HG03521 (cell line): ENCODE data around the gene SIGLEC11.
"Not testable (repeated sequence)": the region's sequence is repeated elsewhere in the genome, so short reads cannot be mapped to it uniquely, and the experiment has no call there.

Source experiments
- ATAC-seq: cut with Tn5 transposase; IDR thresholded peaks from one replicate; pipeline ENCODE4 v1.9.1; 2021; ENCODE audit warnings: mild to moderate bottlenecking, moderate library complexity; ENCODE audit not compliant: unreplicated experiment

Gene SIGLEC11

DNA sequence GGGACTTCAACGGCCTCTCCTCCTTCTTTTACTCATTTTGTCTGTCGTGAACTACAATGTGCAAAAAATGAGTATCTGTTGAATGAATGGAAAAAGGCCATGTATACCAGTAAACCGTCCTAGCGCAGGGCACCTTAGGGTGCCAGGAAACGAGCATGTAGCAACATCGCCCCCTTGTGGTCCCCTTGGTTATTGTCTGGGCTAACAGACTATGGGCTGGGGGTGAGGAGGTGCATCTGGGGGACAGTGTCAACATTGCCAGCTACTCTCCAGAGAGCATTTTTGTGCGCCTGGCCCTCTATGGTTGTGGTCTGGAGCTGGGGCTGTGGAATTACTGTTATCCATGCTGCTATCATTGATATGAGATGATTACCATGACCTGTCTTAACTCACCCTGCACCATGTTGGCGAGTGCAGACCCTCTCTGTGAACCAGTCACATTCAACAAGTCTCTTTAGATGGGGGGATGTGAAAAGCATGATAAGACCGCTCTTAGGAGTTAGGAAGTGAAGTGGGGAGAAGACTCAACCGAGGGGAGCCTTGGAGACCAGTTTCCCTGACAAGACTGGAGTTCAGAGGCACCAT, 22.8 kb upstream of the SIGLEC11 start:
- no peak for ATAC-seq

DNA sequence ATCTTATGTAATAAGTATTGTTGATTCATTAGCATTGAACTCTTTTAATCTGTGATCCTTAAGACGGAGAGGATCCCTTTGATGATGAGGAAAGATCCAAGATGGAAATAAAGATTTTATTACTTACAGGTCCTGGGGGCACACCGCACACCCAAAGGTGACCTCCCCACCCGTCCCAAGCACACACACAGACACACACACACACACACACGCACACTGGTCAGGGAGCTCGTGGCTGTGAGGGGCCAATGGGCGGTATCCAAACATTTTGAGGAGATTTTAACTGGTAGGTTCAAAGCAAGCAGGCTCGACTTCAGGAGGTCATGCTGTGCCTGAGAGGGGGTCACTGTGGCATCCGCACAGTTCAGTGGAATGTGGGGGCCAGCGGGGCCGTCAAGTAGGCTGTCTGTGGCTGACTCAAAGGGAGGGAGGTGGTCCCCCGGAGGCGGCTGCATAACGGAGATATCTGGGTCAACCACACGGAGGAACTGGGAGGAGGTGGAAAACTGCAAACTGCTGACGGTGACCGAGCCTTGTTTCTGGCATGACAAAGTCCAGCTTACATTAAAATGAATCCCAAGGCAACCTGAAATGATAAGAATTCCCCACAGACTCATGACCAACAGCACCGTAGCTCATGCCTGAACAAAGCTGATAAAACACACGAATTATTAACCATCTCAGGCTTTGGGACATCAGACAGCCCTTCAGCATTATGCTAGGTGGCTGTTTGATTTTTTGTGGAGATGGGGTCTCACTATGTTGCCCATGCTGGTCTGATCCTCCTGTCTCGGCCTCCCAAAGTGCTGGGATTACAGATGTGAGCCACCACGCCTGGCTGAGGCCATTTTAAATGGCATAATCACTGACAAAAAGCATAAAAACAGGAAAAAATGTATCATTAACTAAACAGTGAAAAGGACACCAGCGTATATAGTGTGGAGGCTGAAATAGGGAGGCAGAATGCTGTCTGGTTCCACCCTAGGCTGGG, 20.9 kb upstream of the SIGLEC11 start:
- ATAC-seq = no peak

- no peak for ATAC-seq
These were observed 17.4 kb upstream of the SIGLEC11 start for GRCh38 chr19:49978324-49978723.

GRCh38 chr19:49977881-49978280, 16.9 kb upstream of the SIGLEC11 start:
- no peak for ATAC-seq

DNA sequence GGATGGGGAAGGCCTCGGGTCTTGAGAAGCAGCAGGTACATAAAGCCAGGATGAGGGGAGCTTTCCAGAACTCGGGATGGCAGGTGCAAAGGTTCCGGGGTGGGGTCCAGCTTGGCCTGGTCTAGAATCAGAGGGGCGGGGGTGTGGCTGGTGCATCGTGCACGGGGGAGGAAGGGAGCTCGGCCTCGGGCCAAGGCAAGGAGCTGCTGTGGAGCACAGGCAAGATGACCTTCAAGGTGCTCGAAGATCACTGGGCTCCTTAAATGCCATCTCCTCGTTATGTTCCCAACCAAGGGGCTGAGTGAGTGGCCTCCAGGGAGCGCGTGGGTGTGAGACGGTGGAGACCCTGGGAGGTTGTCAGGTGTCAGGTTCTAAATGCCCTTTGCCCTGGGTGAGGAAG, 16.1 kb upstream of the SIGLEC11 start:
- ATAC-seq = no peak

DNA sequence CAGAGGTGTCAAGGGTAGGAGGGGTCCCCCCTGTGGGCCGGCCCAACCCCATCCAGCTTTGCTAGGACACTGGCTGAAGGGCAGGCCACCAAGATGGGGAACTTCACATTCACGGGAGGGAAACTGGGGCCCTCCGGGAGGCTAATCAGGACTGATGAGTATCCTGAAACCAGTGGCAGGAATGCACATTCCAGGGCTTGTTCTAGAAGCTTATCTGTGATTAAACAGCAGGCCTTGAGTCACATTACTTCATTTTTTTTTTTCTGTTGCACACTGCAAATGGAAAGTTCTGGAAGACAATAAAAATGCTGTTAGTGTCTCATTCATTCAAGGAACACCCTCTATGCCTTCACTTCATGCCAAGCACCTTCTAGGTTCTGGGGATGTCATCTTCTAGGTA, 15.5 kb upstream of the SIGLEC11 start:
- ATAC-seq = no peak

DNA sequence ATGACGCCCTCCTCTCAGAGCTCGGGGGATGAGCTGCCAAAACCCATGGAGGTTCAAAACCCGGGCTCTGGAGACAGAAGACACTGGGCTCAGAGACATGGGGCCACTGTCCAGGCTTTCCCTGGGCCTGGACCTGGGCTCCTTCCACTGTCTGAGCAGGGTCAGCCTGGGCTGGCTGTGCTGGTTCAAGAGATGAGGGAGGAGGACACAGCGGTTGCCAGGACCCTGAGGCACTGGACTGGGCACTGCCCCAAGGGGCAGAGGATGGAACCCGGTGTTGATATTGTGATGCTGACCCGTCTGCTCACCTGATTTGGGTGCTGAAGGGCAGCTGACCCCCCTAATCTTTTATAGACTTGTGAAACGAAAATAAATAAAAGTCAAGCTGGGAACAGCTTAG, 14.1 kb upstream of the SIGLEC11 start:
- no peak for ATAC-seq

DNA sequence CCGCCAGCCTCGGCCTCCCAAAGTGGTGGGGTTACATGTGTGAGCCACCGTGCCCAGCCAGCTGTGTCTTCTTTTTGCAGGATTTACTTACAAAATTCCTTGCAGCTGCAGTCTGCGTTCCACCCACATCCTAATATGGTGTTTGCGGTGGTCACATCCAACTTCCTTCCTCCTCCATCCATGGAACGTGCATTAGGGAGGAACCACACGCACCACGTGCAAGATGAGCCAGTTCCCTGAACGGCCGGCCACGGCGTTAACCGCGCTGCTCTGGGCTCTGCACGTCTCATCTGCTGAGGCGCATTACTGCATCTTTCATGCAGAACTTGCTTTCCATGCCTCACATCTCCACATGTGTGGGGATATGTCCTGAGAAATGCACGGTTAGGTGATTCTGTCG, 13.0 kb upstream of the SIGLEC11 start:
- no peak for ATAC-seq

DNA sequence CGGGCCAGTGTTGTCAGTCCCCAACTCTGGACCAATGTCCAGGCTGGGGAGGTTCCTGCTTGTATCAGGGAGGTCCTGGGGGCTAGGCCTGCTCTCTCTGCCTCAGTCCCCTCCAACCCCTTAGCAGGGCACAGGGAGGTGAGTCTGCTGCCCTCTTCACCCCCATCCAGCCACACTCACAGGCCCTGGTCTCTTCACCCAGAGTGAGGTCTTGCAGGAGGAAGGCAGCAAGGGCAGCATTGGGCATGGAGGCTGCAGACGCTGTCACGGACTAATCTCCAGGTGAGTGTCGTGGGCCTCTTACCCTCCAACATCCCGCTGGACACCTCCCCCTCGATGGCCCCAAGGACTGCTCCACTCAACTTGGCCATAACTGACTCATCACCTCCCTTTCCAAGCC, 11.9 kb upstream of the SIGLEC11 start:
- ATAC-seq = no peak

GRCh38 chr19:49971991-49972411, 11.0 kb upstream of the SIGLEC11 start:
- ATAC-seq = no peak

DNA sequence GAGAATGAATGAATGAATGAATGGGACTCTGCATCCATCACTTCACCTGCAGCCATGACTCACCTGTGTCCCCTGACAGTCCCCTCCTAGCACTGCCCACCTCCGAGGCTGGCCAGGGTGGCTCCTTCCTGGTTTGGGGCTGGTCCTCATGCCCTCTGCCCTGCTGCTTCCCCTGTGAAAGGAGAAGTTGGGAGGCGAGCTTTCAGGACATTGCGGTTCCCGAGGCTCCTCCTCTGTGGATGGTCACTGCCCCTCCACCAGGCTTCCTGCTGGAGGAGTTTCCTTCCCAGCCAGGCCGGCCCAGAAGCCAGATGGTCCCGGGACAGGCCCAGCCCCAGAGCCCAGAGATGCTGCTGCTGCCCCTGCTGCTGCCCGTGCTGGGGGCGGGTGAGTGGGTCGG, 8.4 kb upstream of the SIGLEC11 start:
- not testable (repeated sequence) for ATAC-seq

DNA sequence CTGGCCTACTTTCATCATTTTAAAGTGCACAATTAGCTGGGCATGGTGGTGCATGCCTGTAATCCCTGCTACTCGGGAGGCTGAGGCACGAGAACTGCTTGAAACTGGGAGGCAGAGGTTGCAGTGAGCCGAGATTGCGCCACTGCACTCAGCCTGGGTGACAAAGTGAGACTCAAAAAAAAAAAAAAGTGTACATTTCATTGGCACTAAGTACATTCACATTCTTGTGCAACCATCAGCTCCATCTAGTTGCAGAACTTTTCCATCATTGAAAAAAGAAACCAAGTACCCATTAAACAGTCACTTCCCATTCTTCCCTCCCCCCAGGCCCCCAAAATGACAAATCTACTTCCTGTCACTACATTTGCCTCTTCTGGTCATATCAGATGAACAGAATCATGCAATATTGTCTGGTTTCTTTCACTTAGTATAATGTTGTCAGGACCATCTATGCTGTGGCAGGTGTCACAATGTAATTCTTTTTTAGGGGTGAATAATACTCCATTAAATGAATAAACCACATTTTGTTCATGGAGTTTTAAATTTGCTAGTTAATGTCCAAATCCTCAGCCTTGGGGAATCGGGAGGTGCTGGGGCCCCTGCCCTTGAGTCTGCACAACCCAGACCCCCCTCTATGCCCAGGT, 7.4 kb upstream of the SIGLEC11 start:
- no peak for ATAC-seq

- ATAC-seq = not testable (repeated sequence)
These were observed 1.1 kb downstream of the SIGLEC11 start for GRCh38 chr19:49959892-49960291.

DNA sequence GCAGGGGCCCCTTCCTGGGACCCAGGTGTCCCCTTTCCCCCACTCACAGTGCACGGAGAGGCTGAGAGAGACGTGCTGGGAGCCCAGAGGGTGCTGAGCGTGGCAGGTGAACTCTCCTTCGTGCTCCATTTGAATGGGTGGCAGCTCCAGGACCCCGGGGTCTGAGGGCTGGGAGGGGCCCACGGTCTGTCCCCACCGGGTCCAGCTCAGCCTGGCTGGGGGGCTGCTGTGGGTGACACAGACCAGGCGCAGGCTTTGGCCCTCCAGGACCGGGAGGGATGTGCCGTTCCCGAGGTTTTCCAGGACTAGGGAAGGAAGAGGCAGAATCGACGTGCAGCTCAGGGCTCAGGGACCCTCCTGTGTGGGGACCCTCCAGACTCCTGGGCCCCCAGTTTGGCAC, 2.4 kb downstream of the SIGLEC11 start:
- ATAC-seq = not testable (repeated sequence)

DNA sequence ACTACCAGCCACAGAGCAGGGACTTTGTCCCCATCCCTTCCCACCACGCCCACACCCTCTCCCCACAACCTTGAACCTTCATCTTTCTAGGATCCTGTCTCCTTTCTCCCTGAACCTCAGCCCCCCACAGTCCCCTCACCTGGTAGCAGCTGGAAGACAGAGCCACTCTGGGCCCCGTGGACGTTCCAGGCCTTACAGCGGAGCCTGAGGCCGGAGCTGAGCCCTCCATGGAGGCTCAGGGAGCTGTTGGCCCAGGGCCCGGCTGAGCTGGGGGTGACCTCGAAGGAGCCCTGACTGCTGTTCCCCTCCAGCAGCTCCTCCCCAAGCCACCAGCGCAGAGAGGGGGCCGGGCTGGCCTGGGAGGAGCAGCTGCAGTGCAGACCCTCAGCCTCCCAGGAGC, 2.8 kb downstream of the SIGLEC11 start:
- not testable (repeated sequence) for ATAC-seq

- no peak for ATAC-seq
These were observed 3.6 kb downstream of the SIGLEC11 start for GRCh38 chr19:49957262-49957915.

DNA sequence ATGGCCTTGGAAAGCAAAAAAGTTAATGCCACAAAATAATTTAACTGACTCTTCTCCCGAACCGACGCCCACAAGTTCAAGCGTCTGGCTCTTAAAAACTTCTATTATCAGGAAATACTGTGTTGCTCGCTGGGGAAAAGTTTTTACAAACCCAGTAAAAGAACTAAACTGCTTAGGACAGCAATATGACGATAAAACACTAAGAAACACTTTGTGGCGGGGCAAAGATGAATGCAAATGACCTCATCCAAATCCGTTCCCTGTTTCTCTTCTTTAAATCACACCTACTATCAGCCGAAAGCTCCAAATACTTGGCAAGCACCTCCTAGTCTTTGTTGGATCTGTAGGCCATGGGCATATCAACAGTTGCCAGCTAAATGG, 4.9 kb downstream of the SIGLEC11 start:
- no peak for ATAC-seq

DNA sequence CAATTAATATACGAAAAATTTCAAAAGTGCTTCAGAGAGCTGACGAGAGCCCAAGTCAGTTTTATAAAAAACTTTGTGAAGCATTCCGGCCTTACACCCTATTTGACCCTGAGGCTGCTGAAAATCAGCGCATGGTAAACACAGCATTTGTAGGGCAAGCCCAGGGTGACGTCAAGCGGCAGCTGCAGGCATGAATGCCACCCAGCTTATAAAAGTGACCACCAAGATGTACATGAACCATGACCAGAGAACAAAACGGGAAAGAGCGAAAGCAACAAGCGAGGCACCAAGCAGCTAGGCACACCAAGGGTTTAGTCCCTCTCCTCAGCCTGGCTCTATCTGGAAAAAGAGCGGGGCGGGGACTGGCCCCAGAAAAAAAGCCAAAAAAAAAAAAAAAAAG, 6.0 kb downstream of the SIGLEC11 start:
- no peak for ATAC-seq

GRCh38 chr19:49954092-49954829, 6.7 kb downstream of the SIGLEC11 start:
- ATAC-seq = no peak

DNA sequence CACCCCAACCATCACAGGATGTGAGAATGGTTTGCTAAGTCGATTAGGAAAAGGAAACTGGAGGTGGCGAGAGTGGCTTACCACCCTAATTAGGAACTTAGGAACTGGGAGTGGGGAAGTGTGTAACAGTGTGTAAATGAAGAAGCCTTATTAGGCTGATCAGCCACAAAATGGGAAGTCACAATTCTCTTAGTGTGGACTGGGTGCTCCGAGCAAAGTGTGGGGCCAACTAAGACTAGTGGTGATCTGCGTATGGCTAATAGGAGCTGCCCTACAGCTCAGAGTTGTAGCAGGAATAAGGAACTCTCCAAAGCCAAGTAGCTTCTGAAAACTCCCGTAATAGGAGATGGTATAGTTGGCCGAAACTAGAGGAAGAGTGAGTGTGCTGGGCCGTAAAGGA, 7.6 kb downstream of the SIGLEC11 start:
- no peak for ATAC-seq

GRCh38 chr19:49952906-49953305, 8.1 kb downstream of the SIGLEC11 start:
- ATAC-seq = no peak
